Ascending aorta (tissue), 2 donors: ENCODE measurements around the gene FAM228B. TPM values are rescaled to one million over a fixed set of nuclear protein-coding genes. Genes with fewer than 3 reads are reported as not detected.

Source experiments
- DNase-seq, 2 donors: peaks; one replicate each; pipeline ENCODE4 v3.0.0-alpha.2; 2019; ENCODE audit warnings: low spot score in 2 of 2
- H3K27ac ChIP-seq, 2 donors: fragments of 200-600 bp; sonication (generic); one replicate each; pipeline ENCODE4 v1.5.1; 2016 to 2017; ENCODE audit warnings: mild to moderate bottlenecking in 1 of 2
- H3K27me3 ChIP-seq: fragments of 200-600 bp; sonication (generic); one replicate; pipeline ENCODE4 v1.5.1; 2017
- H3K36me3 ChIP-seq, 2 donors: fragments of 200-600 bp; sonication (generic); one replicate each; pipeline ENCODE4 v1.5.1; 2016
- H3K4me1 ChIP-seq, 2 donors: fragments of 200-600 bp; sonication (generic); one replicate each; pipeline ENCODE4 v1.5.1; 2016 to 2017; ENCODE audit warnings: mild to moderate bottlenecking in 1 of 2
- H3K4me3 ChIP-seq, 2 donors: fragments of 200-600 bp; sonication (generic); one replicate each; pipeline ENCODE4 v1.5.1; 2016 to 2017; ENCODE audit warnings: mild to moderate bottlenecking in 1 of 2
- H3K9me3 ChIP-seq, 2 donors: fragments of 200-600 bp; sonication (generic); one replicate each; pipeline ENCODE4 v1.5.1; 2016
- CTCF ChIP-seq, 3 experiments: fragments of 200-600 bp in 2 of 3; fragments of 450-650 bp in 1 of 3; sonication (generic) in 2 of 3; IDR thresholded peaks; one replicate each; pipeline ENCODE4 v1.5.1; 2016 to 2019; ENCODE audit warnings: antibody characterized with exemption in 3 of 3, mild to moderate bottlenecking in 1 of 3, moderate library complexity in 1 of 3
- intact Hi-C: fragments of 100-400 bp; cut with DNase I; formaldehyde crosslinking; loops from one replicate; pipeline ENCODE4 v1.15.1; 2023
- total RNA-seq: library from RNA; depleted of rRNA; stranded (reverse); fragments of >200 nt; gene quantifications from one replicate; pipeline ENCODE4 v1.1.0, GENCODE V29; 2016

Gene FAM228B
- total RNA-seq, 1 donor from 2014 or later = 144 TPM

- Histone ChIP-seq H3K27me3 (no peaks in the 10 kb centered on the region), H3K4me1 (no peaks in the 10 kb centered on the region), H3K36me3 (peaks cover 0 to 11% of the 10 kb centered on the region in 2 donors), H3K4me3 (no peak overlapping the region), H3K9me3 (no peaks in the 10 kb centered on the region), H3K27ac (no peak overlapping the region)
- DNase-seq = no peak
- intact Hi-C loops = no loop called here
- no peak for TF ChIP-seq CTCF (IDR thresholded peaks at IDR 0.05)
Observed at GRCh38 chr2:24101992-24102391, 21.3 kb upstream of the FAM228B start.

GRCh38 chr2:24102677-24103076 is 20.6 kb upstream of the FAM228B start:
- intact Hi-C loops = no loop called here
- Histone ChIP-seq H3K4me1 (no peaks in the 10 kb centered on the region), H3K4me3 (no peak overlapping the region), H3K27me3 (no peaks in the 10 kb centered on the region), H3K9me3 (no peaks in the 10 kb centered on the region), H3K36me3 (peaks cover 0 to 11% of the 10 kb centered on the region in 2 donors), H3K27ac (no peak overlapping the region)
- TF ChIP-seq CTCF (IDR thresholded peaks at IDR 0.05) = no peak
- no peak for DNase-seq

GRCh38 chr2:24104110-24104650 is 19.1 kb upstream of the FAM228B start:
- Histone ChIP-seq H3K36me3 (peaks cover 0 to 11% of the 10 kb centered on the region in 2 donors), H3K4me1 (no peaks in the 10 kb centered on the region), H3K4me3 (no peak overlapping the region), H3K27ac (no peak overlapping the region), H3K27me3 (no peaks in the 10 kb centered on the region), H3K9me3 (no peaks in the 10 kb centered on the region)
- DNase-seq = no peak
- intact Hi-C loops = no loop called here
- no peak for TF ChIP-seq CTCF (IDR thresholded peaks at IDR 0.05)

GRCh38 chr2:24104906-24105305 is 18.4 kb upstream of the FAM228B start:
- Histone ChIP-seq H3K9me3 (no peaks in the 10 kb centered on the region), H3K27me3 (no peaks in the 10 kb centered on the region), H3K4me1 (no peaks in the 10 kb centered on the region), H3K36me3 (peaks cover 0 to 11% of the 10 kb centered on the region in 2 donors), H3K27ac (no peak overlapping the region), H3K4me3 (no peak overlapping the region)
- no peak for TF ChIP-seq CTCF (IDR thresholded peaks at IDR 0.05)
- DNase-seq = no peak
- intact Hi-C loops = no loop called here

DNA sequence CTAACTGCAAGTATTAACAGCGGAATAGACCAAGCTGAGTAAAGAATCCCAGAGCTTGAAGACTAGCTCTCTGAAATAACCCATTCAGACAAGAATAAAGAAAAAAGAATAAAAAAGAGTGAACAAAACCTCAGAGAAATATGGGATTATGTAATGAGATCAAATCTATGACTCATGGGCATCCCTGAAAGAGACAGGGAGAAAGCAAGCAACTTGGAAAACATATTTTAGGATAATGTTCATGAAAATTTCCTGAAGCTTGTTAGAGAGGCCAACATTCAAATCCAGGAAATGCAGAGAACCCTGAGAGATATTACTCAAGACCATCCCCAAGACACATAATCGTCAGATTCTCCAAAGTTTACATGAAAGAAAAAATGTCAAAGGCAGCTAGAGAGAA is 17.5 kb upstream of the FAM228B start:
- Histone ChIP-seq H3K36me3 (peaks cover 0 to 11% of the 10 kb centered on the region in 2 donors), H3K4me3 (no peak overlapping the region), H3K9me3 (no peaks in the 10 kb centered on the region), H3K27me3 (no peaks in the 10 kb centered on the region), H3K27ac (no peak overlapping the region), H3K4me1 (no peaks in the 10 kb centered on the region)
- DNase-seq = no peak
- no peak for TF ChIP-seq CTCF (IDR thresholded peaks at IDR 0.05)
- intact Hi-C loops = no loop called here

DNA sequence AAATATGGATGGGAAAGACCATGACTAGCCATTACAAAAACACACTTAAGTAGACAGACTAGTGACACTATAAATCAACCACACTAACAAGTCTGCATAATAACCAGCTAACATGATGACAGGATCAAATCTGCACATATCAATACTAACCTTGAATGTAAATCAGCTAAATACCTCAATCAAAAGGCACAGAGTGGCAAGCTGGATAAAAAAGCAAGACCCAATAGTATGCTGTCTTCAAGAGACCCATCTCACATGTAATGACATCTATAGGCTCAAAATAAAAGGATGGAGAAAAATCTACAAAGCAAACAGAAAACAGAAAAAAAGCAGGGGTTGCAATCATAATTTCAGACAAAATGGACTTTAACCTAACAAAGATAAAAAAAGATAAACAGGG is 16.5 kb upstream of the FAM228B start:
- no peak for DNase-seq
- no peaks in the 10 kb centered on the region for H3K9me3 ChIP-seq

More for the DNA sequence above, 16.5 kb upstream of the FAM228B start:
- Histone ChIP-seq H3K36me3 (peaks cover 0 to 11% of the 10 kb centered on the region in 2 donors), H3K27ac (no peak overlapping the region), H3K4me3 (no peak overlapping the region), H3K27me3 (no peaks in the 10 kb centered on the region), H3K4me1 (no peaks in the 10 kb centered on the region)
- TF ChIP-seq CTCF (IDR thresholded peaks at IDR 0.05) = no peak
- intact Hi-C loops = no loop called here
